GM18499 (cell line): ENCODE data around the gene TPD52L1.
"Not testable (repeated sequence)": the region's sequence is repeated elsewhere in the genome, so short reads cannot be mapped to it uniquely, and the experiment has no call there.

Source experiments
- ATAC-seq: cut with Tn5 transposase; IDR thresholded peaks from one replicate; pipeline ENCODE4 v1.9.1; 2021; ENCODE audit warnings: moderate number of reproducible peaks; ENCODE audit not compliant: insufficient read depth, unreplicated experiment

Gene TPD52L1

DNA sequence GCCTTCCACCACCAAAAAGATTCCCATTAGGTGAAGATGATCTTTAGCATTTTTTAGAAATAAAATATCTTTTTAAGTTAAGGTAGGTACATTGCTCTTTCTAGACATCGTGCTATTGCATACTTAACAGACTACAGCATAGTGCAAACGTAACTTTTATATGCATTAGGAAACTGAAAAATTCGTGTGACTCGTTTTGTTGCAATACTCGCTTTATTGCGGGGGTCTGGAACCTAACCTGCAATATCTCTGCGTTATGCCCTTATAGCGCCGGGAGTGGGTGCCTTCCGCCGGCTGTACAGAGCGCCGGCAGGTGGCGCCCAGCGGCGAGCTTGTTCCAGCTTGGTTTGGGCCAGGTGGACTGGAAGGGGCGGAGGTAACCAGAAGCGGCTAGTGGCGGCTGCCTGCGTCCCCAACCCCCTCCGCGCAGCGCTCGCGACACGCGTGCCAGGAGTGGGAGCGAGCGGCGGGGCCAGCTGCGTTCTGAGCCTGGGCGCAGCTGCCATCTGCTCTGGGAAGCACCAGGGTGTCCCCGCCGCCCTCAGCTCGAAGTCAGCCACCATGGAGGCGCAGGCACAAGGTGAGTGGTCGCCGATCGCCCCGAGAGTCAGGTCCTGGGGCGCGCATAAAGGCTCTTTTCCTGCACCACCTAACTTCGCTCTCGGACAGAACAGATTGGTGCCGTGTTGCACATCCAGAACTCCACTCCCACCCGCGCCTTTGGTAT lies at the start of gene TPD52L1:
TPD52L1 (plus strand) TSS at position 383 of the 727 bp plus-strand sequence; CDS start at position 562, 179 bp downstream.
- ATAC-seq: peak; percentile 83

DNA sequence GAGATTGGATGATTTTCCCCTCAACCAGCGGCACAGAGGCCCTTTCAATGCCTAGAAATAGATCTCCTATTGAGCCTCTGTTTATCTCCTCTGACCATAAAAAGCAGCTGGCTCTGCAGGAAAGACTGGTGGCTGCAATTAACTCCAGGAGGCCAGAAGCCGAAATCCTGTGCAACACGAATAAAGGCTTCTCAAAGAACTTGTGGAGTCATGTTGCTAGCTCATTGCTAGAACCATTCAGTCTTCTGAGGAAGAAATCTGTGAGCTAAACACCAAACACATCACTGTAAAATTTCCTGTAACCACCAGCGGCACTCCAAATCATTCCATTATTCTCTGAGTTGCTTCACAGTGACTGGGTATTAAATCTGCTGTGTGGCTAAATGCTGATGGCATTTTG lies 49.1 kb upstream of the TPD52L1 start:
- ATAC-seq: no peak

- no peak for ATAC-seq
Measured at GRCh38 chr6:125107048-125107447, 46.5 kb upstream of the TPD52L1 start.

DNA sequence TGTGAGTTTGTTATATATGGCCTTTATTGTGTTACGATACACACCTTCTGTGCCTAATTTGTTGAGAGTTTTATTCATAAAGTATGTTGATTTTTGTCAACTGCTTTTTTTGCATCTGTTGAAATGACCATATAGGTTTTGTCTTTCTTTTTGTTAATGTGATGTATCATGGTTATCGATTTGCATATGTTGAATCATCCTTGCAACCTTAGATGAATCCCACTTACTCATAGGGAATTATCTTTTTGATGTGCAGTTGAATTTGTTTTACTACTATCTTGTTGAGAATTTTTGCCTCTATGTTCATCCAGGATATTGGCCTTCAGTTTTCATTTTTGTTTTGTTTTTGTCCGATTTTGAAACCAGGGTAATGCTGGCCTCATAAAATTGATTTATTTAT lies 45.7 kb upstream of the TPD52L1 start:
- ATAC-seq: no peak

DNA sequence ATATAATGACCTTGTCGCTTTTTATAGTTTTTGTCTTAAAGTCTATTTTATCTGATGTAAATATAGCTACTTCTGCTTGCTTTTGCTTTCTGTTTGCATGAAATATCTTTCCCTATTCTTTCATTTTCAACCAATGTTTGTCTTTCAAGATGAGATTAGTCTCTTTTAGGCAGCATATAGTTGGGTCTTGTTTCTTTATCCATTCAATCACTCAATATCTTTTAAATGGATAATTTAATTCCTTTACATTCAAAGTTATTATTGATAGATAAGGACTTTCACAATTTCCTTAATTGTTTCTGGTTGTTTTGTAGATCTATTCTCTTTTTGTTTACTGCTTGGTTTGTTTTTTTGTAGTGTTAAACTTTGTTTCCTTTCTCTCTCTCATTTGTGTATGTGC lies 43.5 kb upstream of the TPD52L1 start:
- no peak for ATAC-seq

- no peak for ATAC-seq
Measured at GRCh38 chr6:125111219-125111983, 42.2 kb upstream of the TPD52L1 start.

GRCh38 chr6:125112934-125113333 lies 40.6 kb upstream of the TPD52L1 start:
- no peak for ATAC-seq

DNA sequence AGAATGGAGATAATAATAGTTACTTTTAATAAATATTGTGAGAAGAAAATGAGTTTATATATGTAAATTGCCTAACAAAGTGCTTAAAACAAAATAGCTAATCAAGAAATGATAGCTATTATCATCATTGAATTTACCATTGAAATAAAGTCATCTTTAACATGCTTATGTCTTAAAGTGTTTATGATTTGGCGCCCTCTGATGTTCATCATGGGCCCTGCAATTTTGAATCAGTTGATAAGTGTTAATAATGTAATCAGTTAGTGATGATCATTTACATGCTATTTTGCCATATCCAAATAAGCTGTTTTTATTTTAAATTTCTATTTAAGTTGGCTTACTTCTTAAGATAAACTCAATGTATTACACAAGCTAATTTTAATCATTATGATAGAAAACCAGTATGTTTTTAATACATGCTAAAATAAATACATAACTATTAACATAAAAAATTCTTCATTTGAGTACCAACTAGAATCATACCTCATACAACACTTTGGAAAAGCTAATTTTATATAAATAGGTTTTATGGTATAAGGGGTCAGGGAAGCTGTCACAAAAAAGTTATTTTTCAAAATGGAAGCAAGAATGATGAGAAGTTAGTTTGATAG lies 39.2 kb upstream of the TPD52L1 start:
- peak; percentile 49 for ATAC-seq

- ATAC-seq: no peak
Measured at GRCh38 chr6:125116170-125116569, 37.4 kb upstream of the TPD52L1 start.

- no peak for ATAC-seq
Measured at GRCh38 chr6:125116710-125117109, 36.9 kb upstream of the TPD52L1 start.

GRCh38 chr6:125117818-125118217 lies 35.8 kb upstream of the TPD52L1 start:
- ATAC-seq: no peak

DNA sequence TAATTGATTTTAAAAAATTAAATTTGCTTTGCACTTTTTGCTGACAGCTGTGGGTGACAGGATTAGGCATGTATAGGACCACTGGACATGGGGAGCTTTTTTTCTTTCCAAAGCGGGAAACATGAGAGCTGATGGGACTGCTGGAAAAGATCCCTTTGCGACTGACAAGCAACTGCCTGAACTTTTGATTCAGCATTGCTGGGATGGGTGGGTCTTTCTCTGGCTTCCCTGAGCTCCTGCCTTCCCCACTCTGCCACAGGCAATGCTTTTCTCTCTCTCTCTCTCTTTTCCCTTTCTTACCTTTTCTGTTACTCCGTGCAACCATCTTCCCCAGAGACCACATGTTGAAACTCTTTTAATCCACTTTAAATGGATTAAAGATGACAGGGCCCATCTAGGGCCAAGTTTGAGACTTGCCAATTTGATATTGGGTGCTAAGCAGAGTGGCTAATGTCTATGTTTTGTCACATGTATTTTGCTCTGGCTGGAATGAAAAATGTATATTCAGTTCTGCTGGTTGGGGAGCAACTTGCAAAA lies 33.5 kb upstream of the TPD52L1 start:
- no peak for ATAC-seq

DNA sequence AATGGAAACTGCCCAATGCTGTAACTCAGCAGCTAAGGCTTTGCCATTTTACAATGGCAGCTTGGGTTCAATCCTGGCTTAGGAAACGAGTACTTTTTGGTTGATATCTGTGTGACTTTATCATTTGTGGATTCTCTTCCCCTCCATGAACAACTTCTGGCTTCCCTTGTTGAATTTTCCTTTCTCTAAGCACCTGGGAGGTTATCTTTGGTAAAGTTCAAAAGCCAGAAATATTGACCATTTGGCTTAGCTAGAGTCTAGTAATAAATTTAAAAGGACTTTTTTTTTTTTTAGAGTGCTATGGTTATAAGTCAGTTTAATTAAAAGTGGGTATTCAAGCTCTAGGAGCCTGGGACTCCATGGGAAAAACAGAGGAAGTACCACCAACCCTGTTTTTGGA lies 31.7 kb upstream of the TPD52L1 start:
- no peak for ATAC-seq

- no peak for ATAC-seq
Measured at GRCh38 chr6:125123051-125123450, 30.5 kb upstream of the TPD52L1 start.

DNA sequence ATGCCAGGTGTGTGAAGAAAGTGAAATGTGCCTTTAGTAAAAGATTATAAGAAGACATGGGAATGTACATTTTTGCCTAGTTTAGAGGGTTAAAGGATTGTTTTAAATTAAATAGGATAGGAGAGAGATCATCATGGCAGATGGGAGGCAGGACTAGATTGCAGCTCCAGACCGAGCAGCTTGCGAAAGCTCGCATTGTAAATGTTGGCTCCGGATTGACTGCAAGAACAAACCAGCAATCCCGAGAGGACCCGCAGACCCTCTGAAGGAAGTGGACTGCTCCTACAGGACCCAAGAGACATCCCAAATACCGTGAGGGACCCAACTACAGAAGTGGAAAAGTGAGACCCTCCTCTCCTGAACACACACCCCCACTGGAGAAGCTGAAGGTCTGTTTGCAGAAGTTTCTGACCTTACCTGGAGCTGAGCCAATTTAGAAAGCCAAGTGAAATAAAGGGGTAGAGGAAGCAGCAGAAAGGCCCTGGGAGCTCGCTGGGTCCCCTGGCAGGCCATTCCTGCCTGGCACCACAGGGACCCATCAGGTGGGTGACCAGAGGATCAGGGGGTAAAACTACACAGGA lies 30.0 kb upstream of the TPD52L1 start:
- ATAC-seq: no peak

DNA sequence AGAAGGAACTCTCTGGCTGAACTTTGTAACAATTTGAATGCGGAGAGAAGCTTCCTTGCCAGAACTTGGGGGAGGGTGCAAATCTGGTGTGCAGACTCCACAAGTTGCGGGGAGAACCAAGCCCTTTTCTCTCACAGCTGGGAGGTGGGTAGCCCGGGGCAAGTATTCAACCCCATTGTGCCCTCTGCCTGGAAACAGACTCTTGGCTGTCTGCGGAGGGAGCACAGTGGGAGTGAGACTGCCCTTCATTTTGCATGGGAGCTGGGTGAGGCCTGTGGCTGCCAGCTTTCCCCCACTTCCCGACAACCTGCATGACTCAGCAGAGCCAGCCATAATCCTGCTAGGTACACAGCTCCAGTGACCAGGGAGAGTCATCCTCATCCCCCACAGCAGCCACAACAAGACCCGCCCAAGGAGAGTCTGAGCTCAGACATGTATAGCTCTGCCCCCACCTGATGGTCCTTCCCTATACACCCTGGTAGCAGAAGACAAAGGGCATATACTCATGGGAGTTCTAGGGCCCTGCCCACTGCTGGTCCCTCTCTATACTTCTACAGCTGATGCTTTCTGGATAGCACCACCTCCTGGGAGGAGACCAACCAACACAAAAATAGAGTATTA lies 29.4 kb upstream of the TPD52L1 start:
- no peak for ATAC-seq

- ATAC-seq: not testable (repeated sequence)
Measured at GRCh38 chr6:125125856-125126255, 27.7 kb upstream of the TPD52L1 start.

- no peak for ATAC-seq
Measured at GRCh38 chr6:125129354-125129753, 24.2 kb upstream of the TPD52L1 start.

- no peak for ATAC-seq
Measured at GRCh38 chr6:125132058-125132457, 21.5 kb upstream of the TPD52L1 start.

- ATAC-seq: no peak
Measured at GRCh38 chr6:125136378-125136777, 17.2 kb upstream of the TPD52L1 start.
